Mesothelial cell of epicardium (in vitro differentiated cells): ENCODE data around the gene MMP28. TPM values are rescaled to one million over a fixed set of nuclear protein-coding genes. Genes with fewer than 3 reads are reported as not detected.

Source experiments
- DNase-seq, 2 experiments: peaks; one replicate each; pipeline ENCODE4 v3.0.0; 2021; ENCODE audit warnings: low spot score in 2 of 2; ENCODE audit not compliant: unreplicated experiment in 2 of 2
- H3K27ac Mint-ChIP-seq: 2 replicates; pipeline ENCODE4 v1.8.0; 2021; ENCODE audit warnings: mixed read lengths
- H3K27me3 Mint-ChIP-seq: 2 replicates; pipeline ENCODE4 v1.8.0; 2021; ENCODE audit warnings: low read depth, mixed read lengths
- H3K36me3 Mint-ChIP-seq: 2 replicates; pipeline ENCODE4 v1.8.0; 2021; ENCODE audit warnings: mixed read lengths
- H3K4me1 Mint-ChIP-seq: 2 replicates; pipeline ENCODE4 v1.8.0; 2021; ENCODE audit warnings: mixed read lengths
- H3K4me3 Mint-ChIP-seq: 2 replicates; pipeline ENCODE4 v1.8.0; 2021; ENCODE audit warnings: mild to moderate bottlenecking, moderate library complexity, mixed read lengths
- H3K9me3 Mint-ChIP-seq: 2 replicates; pipeline ENCODE4 v1.8.0; 2021; ENCODE audit warnings: mixed read lengths
- CTCF ChIP-seq: fragments of 200-600 bp; sonication (generic); IDR thresholded peaks from one replicate; pipeline ENCODE4 v1.5.0; 2021; ENCODE audit warnings: antibody characterized with exemption; ENCODE audit not compliant: unreplicated experiment
- total RNA-seq: library from RNA; stranded (reverse); gene quantifications from 3 replicates; pipeline ENCODE4 v1.2.1, GENCODE V29; 2021

Gene MMP28
- total RNA-seq, 1 donor from 2014 or later: 0.34 TPM

GRCh38 chr17:35812456-35812855 is 17.0 kb upstream of the MMP28 start:
- Mint-ChIP-seq H3K4me1 (peaks cover 45% of the 10 kb centered on the region), H3K9me3 (no peaks in the 10 kb centered on the region), H3K27me3 (no peaks in the 10 kb centered on the region), H3K36me3 (peaks cover 4% of the 10 kb centered on the region), H3K27ac (no peak overlapping the region), H3K4me3 (no peak overlapping the region)
- no peak for TF ChIP-seq CTCF
- no peak for DNase-seq

GRCh38 chr17:35811759-35812158 is 16.3 kb upstream of the MMP28 start:
- H3K4me3 Mint-ChIP-seq: no peak overlapping the region
- H3K4me1 Mint-ChIP-seq: peaks cover 45% of the 10 kb centered on the region
- no peaks in the 10 kb centered on the region for H3K9me3 Mint-ChIP-seq
- no peak overlapping the region for H3K27ac Mint-ChIP-seq
- no peak for DNase-seq
- H3K36me3 Mint-ChIP-seq: peaks cover 4% of the 10 kb centered on the region
- no peak for TF ChIP-seq CTCF
- H3K27me3 Mint-ChIP-seq: no peaks in the 10 kb centered on the region

- DNase-seq: no peak
- Mint-ChIP-seq H3K4me1 (peaks cover 41% of the 10 kb centered on the region), H3K4me3 (peak overlapping the region; percentile 84), H3K27me3 (no peaks in the 10 kb centered on the region), H3K27ac (peak overlapping the region; percentile 98), H3K9me3 (no peaks in the 10 kb centered on the region), H3K36me3 (peaks cover 4% of the 10 kb centered on the region)
- no peak for TF ChIP-seq CTCF
Observed at GRCh38 chr17:35809855-35810461, 14.5 kb upstream of the MMP28 start.

GRCh38 chr17:35808962-35809854 is 13.8 kb upstream of the MMP28 start, which contains the start of gene TAF15:
Gene TAF15, plus strand, starts transcription at chr17:35809484. Its CDS starts 86 bp downstream, at chr17:35809570.
- Mint-ChIP-seq H3K9me3 (no peaks in the 10 kb centered on the region), H3K27me3 (no peaks in the 10 kb centered on the region), H3K36me3 (peaks cover 4% of the 10 kb centered on the region), H3K27ac (peak within 1 kb of the TSS; percentile 98), H3K4me1 (peaks cover 40% of the 10 kb centered on the region), H3K4me3 (peak within 1 kb of the TSS; percentile 84)
- no peak for TF ChIP-seq CTCF
- peak; percentile 93 to 95 for DNase-seq

GRCh38 chr17:35808240-35808961 is 13.0 kb upstream of the MMP28 start:
- H3K4me1 Mint-ChIP-seq: peaks cover 35% of the 10 kb centered on the region

More at GRCh38 chr17:35808240-35808961, 13.0 kb upstream of the MMP28 start:
- no peak for TF ChIP-seq CTCF
- no peaks in the 10 kb centered on the region for H3K36me3 Mint-ChIP-seq
- DNase-seq: no peak
- no peaks in the 10 kb centered on the region for H3K9me3 Mint-ChIP-seq
- peak overlapping the region; percentile 84 for H3K4me3 Mint-ChIP-seq
- no peaks in the 10 kb centered on the region for H3K27me3 Mint-ChIP-seq
- peak overlapping the region; percentile 98 for H3K27ac Mint-ChIP-seq
